ENCODE measurements around the gene SPRY1.

Gene SPRY1

DNA sequence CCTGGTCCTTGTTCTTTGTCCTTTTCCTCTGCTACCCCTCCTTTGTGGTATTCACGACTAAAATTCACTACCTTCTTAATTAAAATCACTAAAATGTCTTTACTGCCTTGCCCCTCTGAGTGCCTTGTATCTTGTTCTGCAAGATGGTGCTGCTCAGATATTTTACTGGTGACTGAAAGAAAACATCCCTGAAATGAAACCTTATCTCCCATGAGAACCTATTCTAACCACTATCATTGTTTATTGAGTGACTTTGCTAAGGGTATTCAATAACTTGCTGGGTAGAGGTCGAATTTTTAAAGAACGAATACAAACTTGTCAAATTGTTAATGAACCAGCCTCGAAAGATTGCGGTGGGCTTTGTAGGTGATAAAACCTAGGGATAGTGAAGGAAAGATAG, 52.8 kb downstream of the SPRY1 start:
- DNase-seq = no peak

DNA sequence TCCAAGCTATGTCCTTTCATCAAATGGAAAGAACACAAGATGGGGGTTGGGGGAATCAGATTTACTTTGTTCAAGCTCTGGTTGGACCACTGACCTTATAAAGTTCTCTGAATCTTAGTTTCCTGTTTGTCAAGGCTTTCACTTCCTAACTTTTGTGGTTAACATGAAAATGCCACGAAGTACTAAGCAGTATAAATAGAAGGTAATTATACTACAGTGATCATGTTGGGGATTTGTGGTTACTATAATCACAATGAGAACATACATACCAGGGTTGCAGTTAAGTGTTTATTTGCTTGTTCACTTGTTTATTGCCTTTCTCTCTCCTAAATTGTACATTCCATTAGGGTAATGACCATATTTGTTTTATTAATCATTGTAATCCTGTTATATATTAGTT, 53.2 kb downstream of the SPRY1 start:
- DNase-seq = no peak

DNA sequence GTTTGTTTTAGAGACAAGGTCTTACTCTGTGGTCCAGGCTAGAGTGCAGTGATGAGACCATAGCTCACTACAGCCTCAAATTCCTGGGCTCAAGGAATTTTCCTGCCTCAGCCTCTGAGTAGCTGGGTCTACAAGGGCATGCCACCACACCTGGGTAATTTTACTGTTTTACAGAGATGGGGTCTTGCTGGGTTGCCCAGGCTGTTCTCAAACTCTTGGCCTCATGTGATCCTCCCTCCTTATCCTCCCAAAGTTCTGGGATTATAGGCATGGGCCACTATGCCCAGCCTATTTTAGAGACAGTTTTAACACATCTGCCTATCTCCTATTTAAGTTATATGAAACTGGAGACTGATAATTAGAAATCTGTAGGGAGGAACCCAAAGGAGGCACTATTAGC, 53.8 kb downstream of the SPRY1 start:
- DNase-seq = no peak

DNA sequence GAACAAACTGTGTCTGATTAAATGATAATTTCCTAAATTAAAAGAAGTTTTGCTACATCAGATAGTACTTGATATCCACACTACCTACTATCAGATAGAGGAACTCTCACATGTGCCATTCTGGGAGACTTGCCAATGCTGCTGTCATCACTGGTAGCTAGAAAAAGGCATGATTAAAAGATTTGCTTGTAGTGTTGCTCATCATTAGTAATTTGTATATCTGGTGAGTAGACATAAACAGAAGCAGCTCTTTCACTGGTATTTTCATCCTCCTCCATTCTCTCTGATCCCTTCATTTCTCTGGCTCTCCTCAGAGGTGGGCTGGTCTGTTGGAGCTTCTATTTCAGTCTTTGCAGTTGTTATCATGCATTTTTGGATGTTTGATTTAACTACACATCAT, 56.0 kb downstream of the SPRY1 start:
- no peak for DNase-seq

DNA sequence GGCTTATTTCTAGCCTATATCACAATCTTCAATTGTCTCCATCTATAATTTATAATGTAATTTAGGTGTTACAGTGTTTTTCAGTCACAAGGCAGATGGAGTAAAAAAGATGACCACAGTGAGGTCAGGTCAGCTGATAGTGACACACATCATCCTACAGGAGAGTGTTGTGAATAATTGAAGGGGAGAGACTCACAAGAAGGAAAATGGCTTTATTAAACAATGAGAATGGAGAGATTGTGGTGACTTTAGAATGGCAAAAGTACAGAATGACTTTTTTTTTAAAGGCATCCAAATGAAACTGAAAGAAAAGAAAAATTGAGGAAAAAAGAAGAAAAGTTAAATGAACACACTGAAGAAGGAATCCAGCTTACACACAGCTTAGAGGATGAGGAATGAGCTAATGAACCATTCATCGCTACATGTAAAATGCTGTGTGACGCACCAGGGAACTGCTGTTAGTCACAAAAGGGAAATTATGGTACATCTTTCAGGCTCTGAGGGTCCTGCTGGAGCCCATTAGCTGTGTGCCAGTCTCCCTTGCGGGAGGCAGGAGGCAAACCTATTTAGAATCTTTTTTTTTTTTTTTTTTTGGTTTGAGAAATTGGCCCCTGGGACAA, 56.6 kb downstream of the SPRY1 start:
- DNase-seq = no peak
